GM21367 (cell line): Measurements from ENCODE around the gene MAP3K1.
"Not testable (repeated sequence)": the region's sequence is repeated elsewhere in the genome, so short reads cannot be mapped to it uniquely, and the experiment has no call there.

ENCODE experiments used
- ATAC-seq: cut with Tn5 transposase; IDR thresholded peaks from one replicate; pipeline ENCODE4 v1.9.1; 2021; ENCODE audit not compliant: unreplicated experiment

Gene MAP3K1

DNA sequence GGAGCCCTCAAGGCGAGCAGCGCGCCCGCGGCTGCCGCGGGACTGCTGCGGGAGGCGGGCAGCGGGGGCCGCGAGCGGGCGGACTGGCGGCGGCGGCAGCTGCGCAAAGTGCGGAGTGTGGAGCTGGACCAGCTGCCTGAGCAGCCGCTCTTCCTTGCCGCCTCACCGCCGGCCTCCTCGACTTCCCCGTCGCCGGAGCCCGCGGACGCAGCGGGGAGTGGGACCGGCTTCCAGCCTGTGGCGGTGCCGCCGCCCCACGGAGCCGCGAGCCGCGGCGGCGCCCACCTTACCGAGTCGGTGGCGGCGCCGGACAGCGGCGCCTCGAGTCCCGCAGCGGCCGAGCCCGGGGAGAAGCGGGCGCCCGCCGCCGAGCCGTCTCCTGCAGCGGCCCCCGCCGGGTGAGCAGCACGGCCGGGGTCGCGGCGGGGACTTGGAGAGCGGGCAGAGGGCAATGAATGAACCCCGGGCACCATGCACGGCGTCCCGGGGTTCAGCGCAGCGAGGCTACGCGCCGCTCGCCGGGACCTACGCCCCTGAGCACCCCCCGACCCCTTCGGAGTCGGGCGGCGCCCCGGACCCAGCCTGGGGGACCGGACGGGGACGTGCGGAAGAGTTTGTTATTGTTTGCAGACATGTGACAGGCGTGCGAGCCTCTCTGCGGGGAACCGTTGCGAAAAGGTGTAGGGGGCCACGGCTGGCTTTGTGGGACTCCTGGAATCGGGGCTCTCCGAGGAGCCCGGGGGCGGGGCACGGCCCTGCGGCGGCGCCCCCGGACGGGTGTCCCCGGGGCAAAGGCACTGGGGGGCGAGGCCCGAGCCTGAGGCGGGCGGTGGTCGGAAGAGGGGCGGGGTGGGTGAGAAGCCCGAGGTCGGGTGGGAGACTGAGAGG is 553 bp downstream of the MAP3K1 start:
- peak; percentile 17 for ATAC-seq

DNA sequence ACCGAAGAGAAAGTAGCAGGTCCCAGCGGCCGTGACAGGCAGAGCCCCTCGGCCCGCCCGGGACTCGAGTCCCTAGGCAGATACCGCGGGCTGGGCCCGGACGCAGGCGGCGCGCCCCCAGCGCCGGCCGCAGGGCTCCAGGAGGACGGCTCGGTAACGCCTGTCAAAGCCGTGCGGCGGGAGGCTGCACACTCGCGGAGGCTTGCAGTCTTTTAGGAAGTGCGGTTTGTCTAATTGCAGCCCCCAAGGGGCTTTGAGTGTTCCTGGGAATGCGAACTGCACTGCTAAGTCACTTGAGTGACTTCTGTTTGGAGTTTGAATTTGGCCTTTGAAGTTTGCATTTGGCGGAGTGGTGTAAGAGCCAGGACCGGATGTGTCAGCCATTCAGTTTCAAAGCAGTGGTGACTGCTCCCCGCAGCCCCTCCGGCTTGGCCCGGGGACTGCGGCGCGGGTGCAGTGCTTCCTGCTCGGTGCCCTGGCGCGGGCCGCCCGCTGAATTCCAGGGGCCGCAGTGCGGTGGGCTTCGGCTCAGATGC is 1.3 kb downstream of the MAP3K1 start:
- ATAC-seq, result peak; percentile 32

DNA sequence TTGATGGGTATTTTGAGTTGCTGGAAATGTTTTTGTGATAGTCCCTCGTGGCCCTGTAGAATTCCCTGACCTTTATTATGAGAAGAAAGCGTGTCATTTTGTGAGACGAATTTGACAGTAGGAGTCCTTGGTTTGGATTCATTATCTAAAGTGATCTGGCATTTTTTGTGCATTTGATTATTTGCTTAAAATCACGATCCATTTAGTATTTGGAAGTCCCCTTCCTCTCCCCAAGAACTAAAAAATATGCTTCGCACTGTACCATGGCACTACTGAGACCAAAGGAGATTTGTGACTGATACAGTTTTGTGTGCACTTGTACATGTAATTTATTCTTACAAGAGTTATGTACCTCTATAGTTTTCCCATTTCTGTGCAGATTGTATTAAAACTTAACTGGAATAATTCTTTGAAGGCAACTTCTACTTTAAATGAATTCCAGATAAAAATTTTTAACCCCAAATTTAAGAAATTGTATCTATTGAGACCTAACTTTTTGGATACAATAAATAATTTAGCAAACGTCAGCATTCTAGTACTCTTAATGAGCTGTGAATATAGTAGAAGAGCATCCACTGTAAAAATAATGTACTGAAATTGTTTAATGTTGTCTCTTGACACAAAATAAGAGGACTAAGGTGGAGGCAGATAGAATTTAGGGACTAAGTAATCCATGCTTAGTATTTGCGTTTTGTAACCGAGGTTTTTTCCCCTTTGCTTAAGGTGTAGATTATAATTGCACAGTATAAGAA is 2.1 kb downstream of the MAP3K1 start:
- no peak for ATAC-seq

DNA sequence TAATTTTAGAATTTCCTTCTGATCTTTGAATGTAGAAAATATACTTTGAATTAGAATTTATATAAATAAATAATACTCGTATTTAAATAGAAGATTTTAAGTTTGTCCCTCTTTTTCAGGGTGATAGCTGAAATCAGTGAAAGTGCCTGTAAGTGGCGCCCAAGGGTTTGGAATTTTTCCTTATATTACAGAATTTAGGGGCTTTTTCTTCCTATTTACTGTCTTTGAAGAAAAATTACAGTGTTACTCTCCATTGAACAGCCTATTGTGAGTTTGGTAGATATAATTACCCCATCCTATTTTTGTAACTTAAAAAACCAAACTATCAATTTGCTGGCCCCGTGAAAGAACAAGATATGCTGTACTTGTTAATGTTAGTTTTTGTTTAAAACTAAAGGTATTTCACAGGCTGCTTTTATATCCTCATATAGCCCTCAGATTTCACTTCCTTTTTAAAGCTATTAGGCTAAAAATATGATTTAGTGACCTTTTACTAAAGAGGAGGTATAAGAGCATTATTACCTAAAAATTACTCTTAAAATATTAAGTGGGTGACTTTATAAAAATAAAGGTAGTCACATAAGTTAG is 3.2 kb downstream of the MAP3K1 start:
- no peak for ATAC-seq

DNA sequence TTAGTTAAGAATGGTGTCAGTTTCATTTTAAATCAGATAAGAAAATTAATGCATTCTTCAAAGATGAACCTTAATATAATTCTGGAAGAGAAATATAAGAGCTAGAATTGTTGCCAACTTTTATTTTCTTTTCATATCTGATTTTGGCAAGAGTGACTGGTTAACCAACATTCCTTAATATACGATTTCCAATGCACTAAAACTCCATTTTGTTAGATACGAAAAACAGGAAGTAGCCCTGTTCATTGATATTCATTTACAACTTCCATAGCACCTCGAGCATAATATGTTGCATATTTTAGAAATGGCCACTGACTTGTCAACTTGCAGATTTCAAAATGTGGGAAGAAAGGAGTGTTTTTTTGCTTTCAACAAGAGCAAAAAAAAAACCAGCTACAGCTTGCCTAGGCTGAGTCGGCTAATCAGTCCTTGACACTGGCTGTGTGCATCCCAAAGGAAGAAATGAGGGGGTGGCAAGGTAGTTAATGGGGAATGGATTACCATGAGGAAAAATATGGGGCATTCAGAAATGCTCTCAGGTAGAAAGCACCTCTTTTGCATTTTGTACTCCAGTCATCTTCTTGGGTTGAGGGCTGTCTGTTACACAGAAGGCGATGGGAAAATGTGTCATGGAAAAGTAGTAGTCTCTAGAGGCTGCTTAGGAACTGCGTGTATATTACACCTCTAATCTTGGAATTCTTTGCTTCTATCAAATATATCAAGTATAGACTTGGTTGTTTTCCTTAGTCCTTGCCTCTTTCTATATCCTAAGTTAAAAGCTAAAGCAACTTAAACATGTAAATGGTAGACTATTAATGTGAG is 3.9 kb downstream of the MAP3K1 start:
- no peak for ATAC-seq

DNA sequence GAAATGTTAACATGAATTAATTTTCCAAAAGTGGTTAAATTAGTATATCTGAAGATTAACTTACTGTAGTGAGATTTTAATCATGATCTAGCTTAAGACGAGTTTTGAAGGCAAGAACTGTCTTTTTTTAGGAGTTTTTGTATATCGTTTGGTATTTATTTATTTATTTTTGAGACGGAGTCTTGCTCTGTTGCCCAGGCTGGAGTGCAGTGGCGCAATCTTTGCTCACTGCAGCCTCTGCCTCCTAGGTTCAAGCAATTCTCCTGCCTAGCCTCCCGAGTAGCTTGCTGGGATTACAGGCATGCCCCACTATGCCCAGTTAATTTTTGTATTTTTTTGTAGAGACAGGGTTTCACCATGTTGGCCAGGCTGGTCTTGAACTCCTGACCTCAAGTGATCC is 6.5 kb downstream of the MAP3K1 start:
- ATAC-seq, result not testable (repeated sequence)

DNA sequence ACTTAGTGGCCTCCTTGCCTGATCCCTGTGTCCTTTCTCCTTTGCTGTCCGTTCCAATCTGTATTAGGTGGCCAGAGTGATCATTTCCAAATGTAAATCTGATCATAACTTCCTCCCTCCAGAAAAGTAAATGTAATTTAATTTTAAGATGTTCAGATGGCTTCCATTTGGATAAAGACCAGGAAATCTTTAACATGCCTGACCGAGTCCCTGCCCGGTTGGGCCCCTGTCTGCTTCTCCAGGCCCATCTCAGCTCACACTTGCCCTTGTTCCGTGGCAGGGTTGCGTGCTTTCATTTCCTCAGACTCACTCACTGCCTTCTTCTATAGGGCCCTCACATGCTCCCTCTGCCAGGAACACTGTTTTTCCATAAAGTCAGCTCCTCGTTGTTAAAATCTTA is 7.6 kb downstream of the MAP3K1 start:
- ATAC-seq, result no peak

DNA sequence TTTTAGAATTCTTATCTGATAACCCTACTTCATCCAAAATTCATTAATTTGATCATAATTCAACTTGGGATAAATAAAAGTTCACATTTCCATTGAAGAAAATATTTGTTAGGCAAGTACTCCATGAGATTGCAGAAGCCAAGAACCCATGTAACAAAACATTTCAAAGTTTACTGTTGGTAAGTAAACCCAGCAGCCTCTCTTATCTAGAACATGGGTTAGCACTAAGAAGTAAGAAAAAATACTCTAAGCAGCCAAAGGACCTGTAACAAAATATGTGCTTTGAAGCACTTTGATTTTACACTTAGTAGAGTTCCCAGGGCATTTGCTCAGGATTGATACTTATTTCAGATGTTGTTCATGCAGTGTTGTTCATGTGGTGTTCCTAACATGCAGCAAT is 8.7 kb downstream of the MAP3K1 start:
- no peak for ATAC-seq

DNA sequence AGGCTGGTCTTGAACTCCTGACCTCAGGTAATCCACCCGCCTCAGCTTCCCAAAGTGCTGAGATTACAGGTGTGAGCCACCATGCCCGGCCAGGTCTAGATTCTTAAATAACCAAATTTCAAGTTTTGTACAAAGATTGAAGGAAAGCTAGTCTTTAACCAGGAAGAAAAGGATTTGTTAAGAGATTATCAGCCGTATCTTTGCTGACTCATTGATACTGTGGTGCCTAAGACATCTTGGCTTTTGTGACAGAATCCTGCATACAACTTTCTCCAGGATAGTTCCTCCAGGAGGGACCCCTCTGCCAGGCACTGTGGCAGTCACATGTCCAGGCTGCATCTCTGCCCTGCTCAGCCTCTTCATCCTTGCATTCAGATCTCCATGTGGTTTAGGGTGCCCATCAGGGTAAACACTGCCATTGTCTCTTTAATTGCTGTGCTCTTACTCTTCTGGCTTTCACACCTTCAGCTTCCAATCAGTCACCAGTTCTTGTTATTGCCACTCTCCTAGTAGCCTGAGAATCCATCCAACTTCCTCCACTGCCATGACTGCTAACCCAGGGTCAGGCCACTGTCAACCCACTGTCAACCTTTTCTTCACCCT is 10.0 kb downstream of the MAP3K1 start:
- no peak for ATAC-seq

DNA sequence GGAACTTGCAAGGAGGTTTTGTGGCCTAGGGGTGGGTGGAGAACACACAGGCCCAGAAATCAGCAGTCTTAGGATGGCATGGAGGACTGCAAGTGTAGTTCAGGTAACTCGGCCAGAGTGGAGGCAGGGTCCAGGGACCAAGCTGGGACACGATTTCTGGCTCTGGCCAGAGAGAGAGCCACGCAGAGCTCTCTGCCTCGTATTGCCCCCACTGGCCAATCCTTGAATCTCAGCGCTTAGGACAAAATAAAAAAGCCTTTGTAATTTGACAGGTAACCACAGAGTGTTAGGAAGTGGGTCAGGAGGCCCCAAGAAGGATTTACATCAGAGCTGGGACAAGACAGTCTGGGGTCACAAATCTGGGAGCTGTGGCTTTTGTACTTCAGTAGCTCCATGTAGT is 11.7 kb downstream of the MAP3K1 start:
- no peak for ATAC-seq

DNA sequence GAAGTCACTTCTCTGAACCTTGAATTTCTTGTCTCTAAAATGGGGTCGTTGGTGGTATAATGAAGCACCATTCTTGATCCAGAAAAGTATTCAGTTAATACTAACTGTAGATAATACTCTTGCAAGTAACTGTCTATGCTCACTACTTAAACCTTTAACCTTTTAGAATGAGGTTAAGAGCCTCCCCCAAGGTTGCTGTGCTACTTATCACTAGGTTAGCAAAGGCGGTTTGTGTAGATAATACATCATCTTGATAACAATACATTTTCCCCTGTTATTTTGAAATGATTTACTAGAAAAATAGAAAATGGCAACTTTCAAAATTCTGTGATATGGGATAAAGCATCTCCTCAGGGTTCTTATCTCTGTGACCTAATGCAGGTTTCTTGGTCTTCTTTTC is 12.6 kb downstream of the MAP3K1 start:
- no peak for ATAC-seq

DNA sequence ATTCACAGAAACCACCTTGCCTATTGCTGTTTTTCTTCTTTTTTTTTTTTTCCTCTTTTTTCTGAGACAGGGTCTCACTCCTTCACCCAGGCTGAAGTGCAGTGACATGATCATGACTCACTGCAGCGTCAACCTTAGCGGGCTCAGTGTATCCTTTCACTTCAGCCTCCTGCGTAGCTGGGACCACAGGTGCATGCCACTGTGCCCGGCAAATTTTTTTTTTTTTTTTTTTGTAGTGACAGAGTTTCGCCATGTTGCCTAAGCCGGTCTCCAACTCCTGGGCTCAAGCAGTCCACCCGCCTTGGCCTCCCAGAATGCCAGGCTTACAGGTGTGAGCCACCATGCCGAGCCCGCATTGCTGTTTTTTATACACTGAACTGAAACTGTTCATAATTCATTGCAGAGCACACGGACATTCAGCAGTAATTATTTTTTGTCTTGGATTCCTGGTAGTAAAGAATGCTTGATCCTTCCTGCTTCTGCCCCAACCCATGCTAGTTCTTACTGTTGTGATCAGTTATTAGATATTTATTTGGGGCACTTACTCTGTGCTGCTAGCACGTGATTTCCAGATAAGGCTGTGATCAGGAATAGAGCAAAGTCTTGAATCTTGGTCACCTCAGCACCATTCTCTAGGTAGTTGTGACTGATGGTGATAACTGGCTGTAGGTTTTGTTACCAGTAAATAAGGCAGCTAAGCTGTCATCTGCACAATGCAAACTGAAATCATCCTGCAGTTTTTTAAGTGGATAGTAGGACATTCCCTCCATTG is 14.0 kb downstream of the MAP3K1 start:
- peak; percentile 55 for ATAC-seq

DNA sequence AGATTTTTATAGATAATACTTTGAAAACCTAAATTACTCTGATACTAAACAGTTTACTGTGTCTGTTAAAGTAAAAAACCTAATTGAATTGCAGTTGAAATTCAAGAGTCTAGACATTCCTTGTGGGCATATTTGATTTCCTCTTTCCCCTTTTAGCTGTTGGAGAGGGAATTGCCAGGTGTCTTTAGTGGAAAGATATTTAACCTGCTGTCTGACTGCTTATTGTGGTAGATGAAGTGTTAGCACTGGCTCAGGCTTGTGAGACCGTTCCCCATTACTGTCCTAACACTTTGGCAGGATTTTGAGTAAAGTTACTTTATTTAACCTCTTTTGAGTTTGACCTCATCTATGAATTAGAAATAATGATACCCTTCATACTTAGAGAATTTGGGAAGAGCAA is 16.4 kb downstream of the MAP3K1 start:
- ATAC-seq, result no peak

DNA sequence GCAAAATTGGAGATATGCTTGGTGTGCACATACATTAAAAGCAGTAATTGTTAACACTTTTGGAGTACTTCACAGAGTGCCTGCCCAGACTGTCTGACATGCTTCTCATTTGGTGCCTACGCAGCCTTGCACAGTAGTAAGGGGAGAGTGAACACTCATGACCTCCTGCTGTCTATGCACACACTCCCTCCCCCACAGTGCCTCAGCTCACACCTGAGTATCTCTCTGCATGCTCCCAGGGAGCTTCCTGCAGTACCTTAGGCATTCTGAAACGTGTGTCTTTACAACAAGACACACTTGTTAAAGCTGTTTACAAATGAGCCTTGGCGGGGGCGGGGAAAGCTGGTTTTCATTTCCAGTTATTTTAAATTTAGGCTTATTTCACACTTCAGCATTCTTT is 18.0 kb downstream of the MAP3K1 start:
- ATAC-seq, result no peak

DNA sequence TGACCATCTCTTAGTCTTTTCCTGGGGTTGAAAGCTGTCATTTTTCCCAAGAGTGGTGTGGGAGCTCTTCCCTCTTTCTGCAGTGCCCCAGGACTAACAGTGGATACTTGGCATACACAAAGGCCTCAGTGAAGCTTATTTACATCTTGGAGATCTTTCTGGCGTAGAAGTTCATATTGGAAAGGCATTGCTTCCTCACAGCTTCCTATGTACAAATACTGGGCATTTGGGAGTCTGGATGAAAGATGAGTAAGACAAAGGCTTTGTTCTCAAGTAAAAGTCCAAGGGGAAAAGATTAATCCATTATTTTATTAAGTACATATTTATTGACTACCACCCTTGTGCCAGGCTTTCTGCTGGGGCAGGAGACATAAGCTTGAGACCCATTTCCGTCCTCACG is 22.0 kb downstream of the MAP3K1 start:
- ATAC-seq, result no peak

DNA sequence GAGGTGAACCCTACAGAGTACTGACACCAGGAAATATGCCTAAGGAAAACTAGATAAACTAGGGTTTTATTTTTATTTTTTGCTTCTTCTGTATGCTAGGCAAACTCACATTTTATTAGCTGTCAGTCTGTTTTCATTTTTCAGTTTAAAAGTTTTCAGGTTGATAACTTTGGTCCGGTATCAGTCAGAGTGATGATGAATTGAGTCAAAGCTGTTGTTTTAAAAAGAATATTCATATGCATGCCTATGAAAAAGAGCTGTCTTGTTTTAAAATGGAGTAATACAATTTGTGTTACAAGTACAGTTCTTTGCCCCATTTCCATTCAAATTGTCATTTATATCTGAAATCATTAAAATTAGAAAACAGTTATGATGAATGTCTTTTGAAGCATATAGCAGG is 22.6 kb downstream of the MAP3K1 start:
- ATAC-seq, result no peak

DNA sequence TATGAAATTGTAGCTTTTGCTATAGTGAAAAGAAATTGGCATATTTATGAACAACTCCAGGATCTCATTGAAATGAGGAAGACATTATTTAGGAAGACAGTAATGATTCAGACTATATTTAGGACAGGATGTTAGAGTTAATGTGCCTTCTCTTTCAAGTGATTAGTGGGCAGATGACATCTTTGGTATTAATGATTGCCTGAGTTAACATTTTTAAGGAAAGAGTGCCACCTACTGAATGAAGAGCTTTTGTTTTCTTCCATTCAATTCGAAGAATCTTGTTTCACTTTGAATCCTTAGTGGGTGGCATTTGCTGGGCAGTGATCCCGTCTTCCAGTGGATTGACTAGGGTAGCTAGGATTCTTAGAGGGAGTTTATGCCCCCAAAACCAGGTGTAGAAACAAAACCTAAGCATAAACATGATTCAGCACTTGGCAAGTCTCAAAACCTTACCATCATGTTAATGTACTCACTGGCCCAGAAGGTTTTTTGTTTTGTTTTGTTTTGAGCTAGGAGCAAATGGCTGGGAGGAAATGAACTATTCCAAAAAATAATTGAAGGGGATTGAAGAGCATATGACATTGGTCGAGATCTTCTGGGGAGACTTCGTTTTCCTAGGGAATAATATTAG is 23.2 kb downstream of the MAP3K1 start:
- ATAC-seq, result no peak

DNA sequence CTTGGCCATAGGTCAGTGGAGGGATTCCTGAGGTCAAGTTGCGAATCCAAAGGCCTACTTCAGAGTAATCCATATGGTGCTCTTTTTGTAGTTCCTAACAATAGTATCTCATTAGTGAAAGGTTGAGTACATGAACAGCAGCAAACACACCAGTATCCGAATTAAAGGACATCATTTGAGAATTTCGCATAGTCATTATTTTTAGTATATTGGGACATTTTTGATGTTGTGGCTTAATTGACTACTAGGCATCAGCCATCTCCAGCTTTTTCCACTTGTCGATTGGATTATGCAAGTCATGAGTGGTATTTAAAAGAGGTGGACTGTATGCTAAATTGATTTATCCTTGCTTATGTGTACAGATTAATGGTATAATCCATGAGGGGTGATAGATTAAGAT is 23.7 kb downstream of the MAP3K1 start:
- ATAC-seq, result no peak

DNA sequence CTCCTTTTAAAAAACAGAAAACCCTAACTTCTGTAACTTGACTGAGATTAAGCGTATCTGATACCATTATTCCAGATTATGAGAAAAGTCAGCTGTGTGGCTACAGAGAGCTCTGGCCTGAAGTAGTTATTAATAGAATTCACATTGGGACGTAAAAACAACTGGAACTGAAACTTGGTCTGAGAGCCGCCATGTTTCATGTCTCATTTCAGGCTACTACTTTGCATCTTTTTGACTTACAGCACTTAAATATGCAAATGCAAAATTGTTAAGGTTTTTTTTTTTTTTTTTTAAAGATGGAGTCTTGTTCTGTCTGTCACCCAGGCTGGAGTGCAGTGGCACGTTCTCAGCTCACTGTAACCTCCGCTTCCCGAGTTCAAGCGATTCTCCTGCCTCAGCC is 25.2 kb downstream of the MAP3K1 start:
- ATAC-seq, result no peak
